ENCODE data around the gene EIF3I.

EIF3I gene

GRCh38 chr1:32198237-32199042 is 23.8 kb upstream of the EIF3I start:
- DNase-seq, result no peak

GRCh38 chr1:32199043-32199716 is 23.0 kb upstream of the EIF3I start:
- no peak for DNase-seq

- no peak for DNase-seq
Measured at GRCh38 chr1:32199717-32200072, 22.5 kb upstream of the EIF3I start.

GRCh38 chr1:32200226-32201010 is 21.8 kb upstream of the EIF3I start, which contains the start of gene CCDC28B:
CCDC28B (plus strand) TSS chr1:32200595; CDS start chr1:32201936, 1,341 bp downstream.
- DNase-seq, result peak; percentile 85

- peak; percentile 78 for DNase-seq
Measured at GRCh38 chr1:32201011-32201855, 21.0 kb upstream of the EIF3I start.

- no peak for DNase-seq
Measured at GRCh38 chr1:32204943-32205361, 17.3 kb upstream of the EIF3I start.

GRCh38 chr1:32205401-32206370 is 16.5 kb upstream of the EIF3I start, which contains the start of gene IQCC:
IQCC (plus strand) TSS chr1:32205671; CDS start chr1:32205682, 11 bp downstream.
- peak; percentile 93 for DNase-seq

- DNase-seq, result no peak
Measured at GRCh38 chr1:32208469-32208868, 13.7 kb upstream of the EIF3I start.

GRCh38 chr1:32208891-32209328 is 13.3 kb upstream of the EIF3I start, which contains the start of gene DCDC2B:
DCDC2B (plus strand) TSS chr1:32209089; CDS start chr1:32209094, 5 bp downstream.
- no peak for DNase-seq

- peak; percentile 84 for DNase-seq
Measured at GRCh38 chr1:32215629-32216480, 6.4 kb upstream of the EIF3I start.

GRCh38 chr1:32216566-32216965 is 5.6 kb upstream of the EIF3I start:
- DNase-seq, result no peak

- DNase-seq, result no peak
Measured at GRCh38 chr1:32219022-32219421, 3.2 kb upstream of the EIF3I start.

- no peak for DNase-seq
Measured at GRCh38 chr1:32220746-32221580, 1.2 kb upstream of the EIF3I start.

- no peak for DNase-seq
Measured at GRCh38 chr1:32221581-32221979, 627 bp upstream of the EIF3I start.

GRCh38 chr1:32223683-32224082 is 1.5 kb downstream of the EIF3I start:
- no peak for DNase-seq

- DNase-seq, result no peak
Measured at GRCh38 chr1:32224285-32224684, 2.1 kb downstream of the EIF3I start.

- no peak for DNase-seq
Measured at GRCh38 chr1:32228771-32229170, 6.6 kb downstream of the EIF3I start.

- DNase-seq, result no peak
Measured at GRCh38 chr1:32231843-32232432, 9.7 kb downstream of the EIF3I start.
